GM21737 (cell line): ENCODE results near the gene APOBEC2.
A peak's percentile ranks its signal among the peaks of the same experiment; 100 is the strongest.

Experiments used
- ATAC-seq: cut with Tn5 transposase; IDR thresholded peaks from one replicate; pipeline ENCODE4 v1.9.1; 2021; ENCODE audit warnings: mild to moderate bottlenecking, moderate library complexity; ENCODE audit not compliant: unreplicated experiment

The APOBEC2 gene

DNA sequence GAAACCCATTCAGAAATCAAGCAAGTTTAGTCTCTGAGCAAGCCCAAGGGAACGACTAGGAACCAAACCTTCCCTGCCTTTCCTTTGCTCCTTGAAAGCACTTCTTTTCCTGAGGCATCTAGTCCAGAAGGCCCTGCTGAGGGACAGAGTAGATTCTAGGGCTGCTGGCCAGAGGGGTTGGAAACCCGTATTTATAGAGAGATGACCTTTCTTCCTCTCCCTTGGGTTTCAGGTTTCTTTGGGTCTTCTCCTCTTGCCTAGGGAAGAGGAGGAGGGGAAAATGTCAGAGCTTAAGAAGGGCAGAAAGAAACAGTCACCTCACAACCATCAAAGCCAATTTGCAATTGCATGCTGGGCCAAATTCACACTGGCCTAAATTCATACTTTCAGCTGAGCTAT, 5.8 kb downstream of the APOBEC2 start:
- no peak for ATAC-seq

DNA sequence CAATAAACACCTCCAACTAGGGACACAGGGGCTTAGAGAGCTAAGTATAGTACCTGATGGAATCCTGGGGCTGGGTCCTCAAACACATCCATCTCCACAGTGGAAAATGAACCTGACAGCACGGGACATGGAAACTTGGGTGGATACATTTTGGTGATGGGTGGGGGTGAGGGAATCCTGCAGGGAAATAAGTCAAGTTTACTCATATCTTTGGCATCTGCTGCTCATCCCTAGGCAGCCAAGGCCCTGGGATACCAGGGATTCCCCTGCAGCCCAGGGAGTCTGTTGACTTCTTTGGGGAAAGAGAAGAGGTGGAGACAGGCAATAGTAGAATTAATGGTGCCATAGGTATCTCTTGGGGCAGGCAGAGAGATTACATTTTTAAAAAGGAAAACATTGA, 6.6 kb downstream of the APOBEC2 start:
- ATAC-seq: no peak

DNA sequence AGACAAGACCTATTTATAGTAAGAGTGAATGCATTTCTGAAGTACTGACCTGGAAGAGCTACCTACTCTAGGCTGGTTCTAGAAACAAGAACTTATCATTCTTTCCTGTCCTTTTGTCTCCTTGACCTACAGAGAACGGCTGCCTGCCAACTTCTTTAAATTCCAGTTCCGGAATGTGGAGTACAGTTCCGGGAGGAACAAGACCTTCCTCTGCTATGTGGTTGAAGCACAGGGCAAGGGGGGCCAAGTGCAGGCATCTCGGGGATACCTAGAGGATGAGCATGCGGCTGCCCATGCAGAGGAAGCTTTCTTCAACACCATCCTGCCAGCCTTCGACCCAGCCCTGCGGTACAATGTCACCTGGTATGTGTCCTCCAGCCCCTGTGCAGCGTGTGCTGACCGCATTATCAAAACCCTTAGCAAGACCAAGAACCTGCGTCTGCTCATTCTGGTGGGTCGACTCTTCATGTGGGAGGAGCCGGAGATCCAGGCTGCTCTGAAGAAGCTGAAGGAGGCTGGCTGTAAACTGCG, 8.3 kb downstream of the APOBEC2 start:
- ATAC-seq: no peak

DNA sequence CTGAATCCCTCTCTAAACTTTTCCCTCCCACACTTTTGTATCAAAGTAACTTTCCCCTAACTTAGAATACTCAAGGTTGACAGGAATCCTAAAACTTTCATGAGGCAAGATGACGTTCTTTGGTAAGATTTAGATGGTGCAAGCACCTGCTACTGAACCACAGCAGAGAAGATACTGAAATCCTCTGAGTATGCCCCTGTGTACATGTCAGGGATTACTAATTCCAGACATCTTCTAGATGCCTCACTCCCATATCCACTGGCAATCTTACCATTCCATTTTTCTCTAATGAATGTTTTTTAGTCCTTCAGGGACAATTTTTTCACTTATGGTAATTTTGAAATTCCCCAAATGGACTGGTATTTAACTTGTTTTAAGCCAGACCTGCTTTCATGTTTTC, 9.1 kb downstream of the APOBEC2 start:
- ATAC-seq: no peak

DNA sequence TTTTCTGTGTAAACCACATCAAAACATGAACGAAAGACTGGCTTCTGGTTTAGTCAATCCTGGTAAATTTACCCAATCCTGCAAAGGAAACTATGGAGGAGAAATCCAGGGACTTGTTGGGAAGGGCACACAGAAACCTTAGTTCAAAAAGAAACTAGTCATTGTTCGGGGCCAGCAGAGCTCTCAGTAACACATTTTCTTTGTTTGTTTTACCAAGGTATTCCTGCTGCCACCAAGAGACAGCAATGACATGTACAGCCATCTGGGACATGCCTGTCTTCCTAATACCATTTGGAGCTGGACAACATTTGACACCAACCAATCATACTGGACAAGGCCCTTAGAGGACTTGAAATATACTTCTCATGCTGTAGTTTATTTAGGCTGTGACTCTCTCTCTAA, 10.9 kb downstream of the APOBEC2 start:
- no peak for ATAC-seq

DNA sequence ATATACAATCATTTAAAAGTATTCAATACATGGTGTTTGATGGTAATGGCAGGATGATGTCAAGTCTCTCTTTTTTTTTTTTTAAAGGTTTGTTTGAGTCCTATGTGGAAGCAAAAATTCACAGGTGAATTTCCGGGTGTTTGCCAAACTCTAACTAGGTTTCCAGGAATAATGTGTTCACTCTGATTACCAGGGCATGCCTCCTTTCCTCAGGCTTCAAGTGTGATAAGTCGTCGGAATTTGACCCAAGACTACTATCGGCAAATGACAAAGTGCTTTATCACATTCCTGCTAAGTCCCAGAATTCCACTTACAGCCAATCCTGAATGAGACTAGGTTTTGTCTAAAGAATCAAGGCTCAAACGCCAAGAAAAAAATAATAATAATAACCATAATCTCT, 11.8 kb downstream of the APOBEC2 start:
- ATAC-seq: no peak

DNA sequence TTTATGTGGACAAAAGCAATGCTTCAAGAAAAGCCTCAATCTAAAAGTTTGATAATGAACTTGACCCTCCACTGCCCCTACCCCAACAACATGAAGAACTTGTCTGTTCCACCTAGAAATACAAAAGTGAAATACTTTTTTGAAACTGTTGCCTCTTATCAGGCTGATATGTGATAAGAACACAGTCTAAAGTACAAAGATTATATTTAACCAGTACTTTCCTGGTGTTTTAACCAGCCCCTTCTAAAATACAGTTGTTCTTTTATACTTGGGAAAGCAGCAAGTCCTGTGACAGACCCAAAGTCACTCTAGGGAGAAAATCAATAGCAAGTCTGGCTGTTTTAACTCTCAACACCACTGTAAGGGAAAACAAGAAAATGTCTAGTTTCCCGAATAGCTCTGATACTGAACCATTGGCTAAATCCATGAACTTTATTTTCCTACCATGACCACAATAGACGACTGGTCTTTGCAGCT, 12.6 kb downstream of the APOBEC2 start:
- no peak for ATAC-seq

DNA sequence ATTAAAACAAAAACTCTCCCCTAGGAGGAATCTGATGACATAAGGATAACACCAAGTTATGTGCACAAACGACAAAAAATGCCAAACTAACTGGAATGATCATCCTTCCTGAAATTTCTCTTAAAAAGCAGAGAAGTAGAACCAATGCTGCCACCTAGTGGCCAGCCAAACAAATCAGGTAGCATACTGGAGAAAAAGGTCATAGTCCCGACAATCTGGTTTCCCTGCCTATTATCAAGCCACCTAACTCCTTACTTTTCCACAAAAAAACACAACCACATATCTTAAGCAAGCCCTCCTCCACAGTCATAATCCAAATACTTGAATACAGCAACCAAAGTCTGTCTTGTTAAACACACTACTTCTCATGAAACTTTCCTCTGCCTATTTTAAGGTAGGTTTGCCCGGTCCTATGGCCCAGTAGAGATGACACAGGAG, 13.9 kb downstream of the APOBEC2 start:
- ATAC-seq: no peak

DNA sequence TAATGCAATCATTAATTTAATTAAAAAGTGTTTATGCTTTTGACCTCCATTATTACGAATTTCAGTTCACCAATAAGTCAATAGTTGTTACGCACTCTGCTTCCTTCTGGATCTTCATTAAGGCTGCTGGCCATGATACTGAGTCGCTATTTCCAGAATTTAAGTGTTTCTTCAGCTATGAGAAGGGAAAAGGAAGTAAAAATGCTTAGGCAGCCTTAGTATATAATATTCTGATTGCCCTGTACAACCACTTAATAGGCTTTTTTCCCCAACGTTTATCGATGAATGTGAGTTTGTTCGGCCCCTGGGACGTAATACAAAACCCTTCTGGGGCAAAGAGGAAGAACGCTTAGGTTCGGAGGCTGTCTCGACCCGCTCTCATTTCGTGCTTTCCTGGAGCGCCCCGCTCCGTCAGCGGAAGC, 18.5 kb downstream of the APOBEC2 start:
- ATAC-seq: no peak

DNA sequence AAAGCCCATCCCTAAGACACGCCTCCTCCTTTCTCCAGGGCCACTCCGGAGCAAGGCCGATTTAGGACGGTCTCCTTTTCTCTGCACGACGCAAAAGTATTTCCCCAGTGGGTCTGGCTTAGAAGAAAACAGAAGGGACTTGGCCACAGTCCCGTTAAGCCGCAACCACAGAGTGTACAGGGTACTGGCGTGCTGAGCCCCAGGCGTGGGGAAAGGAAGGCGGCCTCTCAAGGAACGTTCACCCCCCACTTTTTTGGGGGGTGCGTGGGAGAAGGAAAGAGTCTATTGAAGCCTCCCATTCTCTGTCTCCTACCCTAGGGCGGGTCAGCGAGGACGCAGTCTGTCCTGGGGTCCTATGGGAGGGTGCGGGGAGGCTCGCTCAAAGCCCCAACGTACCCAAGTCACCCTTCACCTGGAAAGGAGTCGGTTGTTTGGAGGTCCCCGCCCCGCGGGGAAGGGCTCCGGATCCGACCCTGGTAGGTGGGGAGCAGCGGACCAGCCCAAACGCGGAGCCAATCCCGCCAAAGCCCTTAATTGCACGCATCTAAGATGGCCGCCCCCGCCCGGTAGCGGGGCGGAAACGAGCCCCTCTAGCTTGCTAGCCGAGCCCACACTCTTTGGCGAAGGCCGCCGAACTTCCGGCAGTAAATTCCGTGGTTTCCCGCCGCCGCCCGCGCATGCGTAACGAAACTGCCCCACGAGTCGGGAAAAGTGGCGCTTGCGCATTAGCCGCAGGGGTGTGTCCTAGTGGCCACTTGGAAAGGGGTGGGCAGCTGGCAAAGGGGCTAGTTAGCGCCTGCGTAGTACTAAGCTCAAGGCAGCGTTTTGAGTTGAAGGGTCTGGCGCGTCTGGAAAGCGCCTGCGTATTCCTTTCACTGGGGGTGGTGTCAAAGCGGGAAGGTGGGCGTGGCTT, 19.2 kb downstream of the APOBEC2 start, which contains the start of gene OARD1:
Gene OARD1 (minus strand): TSS at position 434 of the 913 bp plus-strand sequence. CDS start 722 bp downstream, outside the sequence.
- peak; percentile 63 for ATAC-seq

DNA sequence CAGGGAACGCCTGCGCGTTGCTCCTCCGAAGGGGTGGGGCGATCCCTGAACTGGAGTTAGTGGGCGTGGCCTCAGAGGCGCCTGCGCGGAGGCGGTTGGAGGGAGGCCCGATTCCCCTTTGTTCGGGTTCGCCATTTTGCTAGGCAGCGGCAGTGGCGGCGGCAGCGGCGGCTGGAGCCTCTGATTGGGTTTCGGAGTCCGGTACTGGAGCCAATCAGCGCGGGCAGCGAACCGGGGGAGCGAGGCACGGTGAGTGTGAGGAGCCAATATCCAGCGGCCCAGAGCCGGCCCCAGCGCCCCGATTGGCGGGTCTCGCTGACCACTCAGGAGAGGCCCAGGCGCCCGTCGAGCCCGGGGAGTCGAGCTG, 19.8 kb downstream of the APOBEC2 start, which contains the start of gene NFYA:
Gene NFYA (plus strand): TSS at position 139 of the 367 bp plus-strand sequence. CDS start 6,116 bp downstream, outside the sequence.
- ATAC-seq: peak; percentile 64

DNA sequence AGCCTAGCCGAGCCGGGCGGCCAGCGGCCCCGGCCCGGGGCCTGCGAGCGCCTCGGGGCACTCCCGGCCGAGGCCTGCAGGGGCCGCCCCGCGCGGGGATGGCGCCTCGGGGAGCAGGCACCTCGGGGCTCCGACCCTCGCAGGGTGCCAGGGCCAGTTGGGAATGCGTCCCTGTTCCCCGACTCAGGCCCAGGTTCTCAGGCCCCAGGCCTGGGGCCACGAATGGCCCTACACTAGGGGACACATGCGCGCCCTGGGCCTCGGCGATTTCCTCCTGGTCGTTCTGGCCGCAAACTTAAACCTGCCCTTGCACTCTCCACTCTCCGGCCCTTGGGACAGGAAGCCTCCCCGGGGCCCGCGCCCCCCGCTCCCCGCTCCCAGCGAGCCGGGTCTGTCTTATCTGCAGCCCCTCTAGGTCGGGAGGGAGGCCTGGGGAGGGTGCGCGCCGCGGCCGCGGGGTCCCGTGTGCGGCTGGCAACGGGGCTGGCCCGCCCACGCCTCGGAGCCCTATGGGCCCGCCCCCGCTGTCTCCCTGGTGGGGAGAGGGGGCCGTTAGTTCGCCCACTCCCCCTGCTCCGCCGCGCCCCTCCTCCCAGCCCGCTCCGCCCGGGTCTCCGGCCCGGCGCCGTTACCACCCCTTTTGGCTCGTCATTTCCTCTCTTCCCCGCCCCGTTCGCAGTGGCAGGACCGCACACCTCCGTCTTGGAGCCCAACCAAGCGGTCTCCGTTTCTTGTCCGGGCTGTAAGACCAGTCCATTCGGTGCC, 20.4 kb downstream of the APOBEC2 start:
- ATAC-seq: peak; percentile 24

DNA sequence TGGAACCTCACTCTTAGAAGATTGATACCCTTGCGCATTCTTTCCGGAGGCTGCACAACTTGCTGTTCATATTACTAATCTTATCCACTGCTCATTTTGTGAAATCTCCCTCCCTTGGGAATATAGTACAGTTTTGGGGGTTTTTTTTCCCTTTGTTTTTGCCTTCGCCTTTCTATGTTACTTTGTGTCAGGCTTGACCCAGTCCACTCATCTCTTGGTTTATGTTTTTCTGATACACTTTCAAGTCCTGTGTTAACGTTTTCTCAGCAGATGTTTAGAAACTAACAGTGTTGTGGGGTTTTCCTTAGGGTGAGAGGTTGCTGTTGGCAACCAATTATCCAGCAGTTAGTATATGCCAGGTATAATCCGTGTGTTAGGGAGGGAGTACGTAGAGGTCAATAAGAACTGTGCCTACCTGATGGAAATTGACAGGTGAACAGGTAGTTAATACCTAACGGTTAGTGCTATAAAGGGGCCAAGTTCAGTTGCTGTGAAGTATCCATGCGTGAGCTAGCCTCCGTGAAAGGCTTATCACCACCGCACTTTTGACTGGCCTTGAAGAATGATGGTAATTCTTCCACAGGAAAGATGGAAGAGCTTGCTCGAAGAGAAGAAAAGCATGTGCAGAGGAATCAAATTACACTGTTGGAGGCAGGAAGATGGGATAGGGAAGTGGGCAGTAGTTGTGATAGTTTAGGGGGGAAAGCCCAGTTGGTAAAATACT, 21.1 kb downstream of the APOBEC2 start:
- no peak for ATAC-seq

DNA sequence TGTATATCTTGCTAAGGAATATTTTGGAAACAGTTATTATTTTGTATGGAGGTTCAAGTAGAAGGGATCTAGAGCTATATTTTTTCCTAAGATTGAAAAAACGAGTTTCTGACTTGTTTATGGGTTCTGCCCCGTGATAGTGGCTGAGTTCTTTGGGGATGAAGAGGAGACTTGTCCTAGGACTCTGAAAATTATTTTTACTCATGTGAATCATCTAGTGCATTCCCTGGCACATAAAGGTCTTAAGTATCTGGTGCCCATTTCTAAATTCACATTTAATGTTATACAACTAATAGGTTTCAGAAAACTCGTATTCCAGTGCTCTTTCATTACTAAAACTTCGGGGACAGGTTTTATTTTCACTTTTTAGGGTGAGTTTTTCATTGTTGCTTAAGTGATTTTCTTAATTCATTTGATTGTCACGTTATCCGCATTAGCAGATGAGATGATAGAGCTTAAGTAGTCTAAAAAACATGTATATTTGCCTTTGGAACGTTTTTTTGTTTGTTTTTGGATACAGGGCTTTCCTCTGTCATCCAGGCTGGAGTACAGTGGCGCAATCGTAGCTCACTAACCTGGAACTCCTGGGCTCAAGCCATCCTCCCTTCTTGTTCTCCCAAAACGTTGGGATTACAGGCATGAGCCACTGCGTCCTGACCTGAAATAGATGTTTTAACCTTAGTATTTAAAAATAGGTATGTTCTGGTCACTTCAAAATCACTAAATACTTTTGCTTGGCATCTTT, 21.9 kb downstream of the APOBEC2 start:
- ATAC-seq: no peak

DNA sequence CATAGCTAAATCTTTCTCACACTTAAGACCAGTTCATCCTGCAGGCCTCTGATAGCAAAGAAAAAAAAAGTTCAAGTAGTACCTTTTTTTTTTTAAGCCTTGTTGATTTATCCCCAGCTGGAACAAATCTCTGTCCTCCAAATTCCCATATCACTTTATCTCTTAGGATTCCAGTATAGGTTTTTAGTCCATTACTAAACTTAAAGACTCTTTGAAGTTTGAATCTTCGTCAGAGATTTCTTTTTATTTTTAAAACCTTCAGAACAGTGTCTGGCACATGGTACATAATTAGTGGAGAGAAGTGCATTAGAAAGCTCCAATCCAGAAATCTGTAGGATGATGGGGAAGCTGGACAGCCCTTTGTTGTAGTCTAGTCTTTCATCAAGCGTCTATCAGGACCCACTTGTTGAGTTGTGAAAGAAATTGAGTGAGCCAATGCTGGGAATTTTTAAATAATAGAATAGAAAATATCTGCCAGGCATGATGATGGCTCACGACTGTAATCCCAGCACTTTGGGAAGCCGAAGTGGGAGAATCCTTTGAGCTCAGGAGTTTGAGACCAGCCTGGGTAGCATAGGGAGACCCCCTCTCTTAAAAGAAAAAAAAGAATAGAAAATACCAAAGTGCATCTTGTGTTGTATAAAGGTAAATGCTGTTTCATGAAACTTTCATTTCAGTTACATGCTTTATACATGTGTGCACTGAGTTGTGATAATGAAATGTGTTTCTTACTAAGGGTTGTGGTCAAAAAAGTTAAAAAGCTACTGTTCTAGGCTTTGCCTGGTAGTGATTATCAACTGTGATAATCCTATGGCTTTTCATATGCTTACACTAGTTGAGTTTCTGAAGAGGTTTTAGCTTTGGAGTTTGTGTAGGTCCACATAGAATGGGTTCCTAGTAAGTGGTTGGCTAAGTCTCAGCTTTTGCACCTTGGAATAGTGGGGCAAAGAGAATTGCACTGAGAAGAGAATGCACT, 22.9 kb downstream of the APOBEC2 start:
- ATAC-seq: no peak

DNA sequence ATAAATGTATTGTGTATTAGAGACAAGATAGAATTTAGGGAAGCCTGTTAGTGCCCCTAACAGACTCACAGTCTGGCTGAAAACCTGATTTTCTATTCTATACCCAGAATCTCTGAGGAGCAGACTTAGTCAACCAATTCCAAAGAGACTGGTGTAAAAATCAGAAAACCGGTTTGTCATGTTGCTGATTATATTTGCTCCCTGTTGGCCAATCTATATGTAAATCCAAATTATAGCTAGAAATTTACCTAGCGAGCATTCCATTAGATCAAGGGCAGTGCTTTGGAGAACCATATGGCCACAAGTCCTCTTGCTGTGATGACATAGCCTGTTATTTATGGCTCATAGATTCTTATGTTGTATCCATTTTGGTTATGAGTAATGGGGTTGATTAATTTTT, 24.5 kb downstream of the APOBEC2 start:
- no peak for ATAC-seq

DNA sequence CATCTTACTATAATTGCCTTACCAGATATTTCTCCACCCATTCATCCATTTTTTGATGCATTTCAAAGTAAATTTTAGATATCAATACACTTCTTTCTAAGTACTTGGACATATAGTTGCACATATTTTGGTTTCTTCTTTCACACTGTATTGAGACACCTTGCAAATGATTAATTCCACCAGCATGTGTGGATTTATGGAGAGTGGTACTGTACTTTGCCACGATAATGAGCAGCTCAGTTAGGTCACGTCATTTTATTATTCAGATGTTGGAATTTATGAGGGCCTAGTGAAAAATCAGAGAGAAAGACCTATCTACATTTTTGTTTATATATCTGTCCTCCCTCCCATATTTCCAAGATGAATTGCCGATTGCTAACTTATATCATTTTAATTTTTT, 25.1 kb downstream of the APOBEC2 start:
- ATAC-seq: no peak

DNA sequence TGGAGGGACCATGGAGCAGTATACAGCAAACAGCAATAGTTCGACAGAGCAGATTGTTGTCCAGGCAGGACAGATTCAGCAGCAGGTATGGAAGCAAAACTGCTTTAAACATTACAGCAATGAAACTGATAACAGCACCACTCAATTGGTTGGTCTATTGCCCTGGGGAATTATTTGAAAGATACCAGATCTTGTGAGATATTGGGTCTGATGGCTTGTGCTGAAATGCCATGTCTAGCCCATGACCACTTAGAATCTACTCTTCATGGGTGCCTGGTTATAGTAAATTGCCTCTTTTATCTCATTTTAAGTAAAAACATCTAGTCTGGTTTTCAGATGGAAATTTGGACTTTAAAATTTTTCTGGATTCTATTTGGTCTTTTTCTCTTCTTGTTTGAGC, 26.1 kb downstream of the APOBEC2 start:
- no peak for ATAC-seq

DNA sequence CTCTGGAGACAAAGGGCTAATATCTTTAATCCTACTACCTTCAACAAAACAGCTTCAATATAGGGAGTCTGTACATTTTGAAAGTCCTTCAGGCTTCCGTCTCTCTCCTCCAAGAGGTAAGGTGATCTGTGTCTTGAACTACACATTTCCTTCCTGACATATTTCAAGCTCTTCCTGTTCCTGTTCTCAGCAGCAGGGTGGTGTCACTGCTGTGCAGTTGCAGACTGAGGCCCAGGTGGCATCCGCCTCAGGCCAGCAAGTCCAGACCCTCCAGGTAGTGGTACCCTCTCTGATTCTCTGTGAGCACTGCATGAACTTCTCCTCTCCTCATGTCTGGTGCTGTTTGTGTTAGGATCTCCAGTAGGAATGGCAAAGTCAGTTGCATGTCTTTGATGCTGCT, 27.6 kb downstream of the APOBEC2 start:
- no peak for ATAC-seq
